Mesothelial cell of epicardium (in vitro differentiated cells): ENCODE results near the gene AGBL4. TPM values are rescaled to one million over a fixed set of nuclear protein-coding genes. Genes with fewer than 3 reads are reported as not detected.

Source experiments
- DNase-seq, 2 experiments: peaks; one replicate each; pipeline ENCODE4 v3.0.0; 2021; ENCODE audit warnings: low spot score in 2 of 2; ENCODE audit not compliant: unreplicated experiment in 2 of 2
- H3K27ac Mint-ChIP-seq: 2 replicates; pipeline ENCODE4 v1.8.0; 2021; ENCODE audit warnings: mixed read lengths
- H3K27me3 Mint-ChIP-seq: 2 replicates; pipeline ENCODE4 v1.8.0; 2021; ENCODE audit warnings: low read depth, mixed read lengths
- H3K36me3 Mint-ChIP-seq: 2 replicates; pipeline ENCODE4 v1.8.0; 2021; ENCODE audit warnings: mixed read lengths
- H3K4me1 Mint-ChIP-seq: 2 replicates; pipeline ENCODE4 v1.8.0; 2021; ENCODE audit warnings: mixed read lengths
- H3K4me3 Mint-ChIP-seq: 2 replicates; pipeline ENCODE4 v1.8.0; 2021; ENCODE audit warnings: mild to moderate bottlenecking, moderate library complexity, mixed read lengths
- H3K9me3 Mint-ChIP-seq: 2 replicates; pipeline ENCODE4 v1.8.0; 2021; ENCODE audit warnings: mixed read lengths
- CTCF ChIP-seq: fragments of 200-600 bp; sonication (generic); IDR thresholded peaks from one replicate; pipeline ENCODE4 v1.5.0; 2021; ENCODE audit warnings: antibody characterized with exemption; ENCODE audit not compliant: unreplicated experiment
- total RNA-seq: library from RNA; stranded (reverse); gene quantifications from 3 replicates; pipeline ENCODE4 v1.2.1, GENCODE V29; 2021

AGBL4 gene
- total RNA-seq, 1 donor from 2014 or later = 0.42 TPM

- H3K4me3 Mint-ChIP-seq = no peak overlapping the region
- H3K36me3 Mint-ChIP-seq = no peaks in the 10 kb centered on the region
- peaks cover 55% of the 10 kb centered on the region for H3K9me3 Mint-ChIP-seq
- TF ChIP-seq CTCF = no peak
- H3K27ac Mint-ChIP-seq = no peak overlapping the region
- H3K4me1 Mint-ChIP-seq = no peaks in the 10 kb centered on the region
- no peaks in the 10 kb centered on the region for H3K27me3 Mint-ChIP-seq
- no peak for DNase-seq
Observed at GRCh38 chr1:49098866-49099265, 924.9 kb downstream of the AGBL4 start.

- H3K4me3 Mint-ChIP-seq = no peak overlapping the region
- no peak overlapping the region for H3K27ac Mint-ChIP-seq
- no peak for DNase-seq
- no peak for TF ChIP-seq CTCF
- H3K27me3 Mint-ChIP-seq = no peaks in the 10 kb centered on the region
- H3K4me1 Mint-ChIP-seq = no peaks in the 10 kb centered on the region
- peaks cover 82% of the 10 kb centered on the region for H3K9me3 Mint-ChIP-seq
- H3K36me3 Mint-ChIP-seq = no peaks in the 10 kb centered on the region
Observed at GRCh38 chr1:49086327-49086726, 937.4 kb downstream of the AGBL4 start.

GRCh38 chr1:49085079-49085478, 938.7 kb downstream of the AGBL4 start:
- no peak for DNase-seq
- no peak for TF ChIP-seq CTCF
- Mint-ChIP-seq H3K4me3 (no peak overlapping the region), H3K27ac (no peak overlapping the region), H3K9me3 (peaks cover 77% of the 10 kb centered on the region), H3K27me3 (no peaks in the 10 kb centered on the region), H3K36me3 (no peaks in the 10 kb centered on the region), H3K4me1 (no peaks in the 10 kb centered on the region)

- H3K4me1 Mint-ChIP-seq = no peaks in the 10 kb centered on the region
- H3K27me3 Mint-ChIP-seq = no peaks in the 10 kb centered on the region
- DNase-seq = no peak
- peaks cover 76% of the 10 kb centered on the region for H3K9me3 Mint-ChIP-seq
- H3K4me3 Mint-ChIP-seq = no peak overlapping the region
- H3K36me3 Mint-ChIP-seq = no peaks in the 10 kb centered on the region
- H3K27ac Mint-ChIP-seq = no peak overlapping the region
- TF ChIP-seq CTCF = no peak
Observed at GRCh38 chr1:49060766-49061165, 963.0 kb downstream of the AGBL4 start.

- Mint-ChIP-seq H3K4me1 (no peaks in the 10 kb centered on the region), H3K27me3 (no peaks in the 10 kb centered on the region), H3K36me3 (no peaks in the 10 kb centered on the region), H3K9me3 (peaks cover 63% of the 10 kb centered on the region), H3K27ac (no peak overlapping the region), H3K4me3 (no peak overlapping the region)
- no peak for TF ChIP-seq CTCF
- no peak for DNase-seq
Observed at GRCh38 chr1:49059087-49059486, 964.7 kb downstream of the AGBL4 start.

GRCh38 chr1:49052102-49052501, 971.7 kb downstream of the AGBL4 start:
- no peak overlapping the region for H3K4me3 Mint-ChIP-seq
- no peak for TF ChIP-seq CTCF
- H3K27ac Mint-ChIP-seq = no peak overlapping the region
- H3K36me3 Mint-ChIP-seq = no peaks in the 10 kb centered on the region
- H3K27me3 Mint-ChIP-seq = no peaks in the 10 kb centered on the region
- no peaks in the 10 kb centered on the region for H3K4me1 Mint-ChIP-seq
- DNase-seq = no peak
- peaks cover 65% of the 10 kb centered on the region for H3K9me3 Mint-ChIP-seq
